BLaER1 (cell line): ENCODE data around the gene PIAS4.

Experiments
- H3K27ac ChIP-seq: shearing (Covaris generic); formaldehyde crosslinking; 2 replicates; pipeline ENCODE4 v1.8.1; 2022
- H3K27me3 ChIP-seq: shearing (Covaris generic); formaldehyde crosslinking; 2 replicates; pipeline ENCODE4 v1.8.1; 2022
- H3K36me3 ChIP-seq: shearing (Covaris generic); formaldehyde crosslinking; 2 replicates; pipeline ENCODE4 v1.8.1; 2022
- H3K4me1 ChIP-seq: shearing (Covaris generic); formaldehyde crosslinking; 2 replicates; pipeline ENCODE4 v1.8.1; 2022
- H3K4me2 ChIP-seq: shearing (Covaris generic); formaldehyde crosslinking; 2 replicates; pipeline ENCODE4 v1.8.1; 2022
- H3K4me3 ChIP-seq: shearing (Covaris generic); formaldehyde crosslinking; 2 replicates; pipeline ENCODE4 v1.8.1; 2022
- H3K9ac ChIP-seq: shearing (Covaris generic); formaldehyde crosslinking; 2 replicates; pipeline ENCODE4 v1.8.1; 2022
- H3K9me3 ChIP-seq: shearing (Covaris generic); formaldehyde crosslinking; 2 replicates; pipeline ENCODE4 v1.8.1; 2022
- H4K20me1 ChIP-seq: shearing (Covaris generic); formaldehyde crosslinking; 2 replicates; pipeline ENCODE4 v1.8.1; 2022
- Cebpa-rat ChIP-seq: shearing (Covaris generic); IDR thresholded peaks from 2 replicates; pipeline ENCODE4 v1.8.1; 2022

PIAS4 gene

GRCh38 chr19:4015705-4016402 is 8.3 kb downstream of the PIAS4 start:
- Histone ChIP-seq H3K36me3 (peaks cover 92% of the 10 kb centered on the region), H3K9ac (0 out of 2 replicates have a peak overlapping the region, but pooled peaks have one; percentile 24), H3K27me3 (no peaks in the 10 kb centered on the region), H4K20me1 (peaks cover 98% of the 10 kb centered on the region), H3K4me1 (peaks cover 44% of the 10 kb centered on the region), H3K27ac (peak overlapping the region; percentile 62), H3K4me3 (no peak overlapping the region), H3K4me2 (0 out of 2 replicates have a peak overlapping the region, but pooled peaks have one; percentile 61), H3K9me3 (no peaks in the 10 kb centered on the region)
- TF ChIP-seq Cebpa-rat, result no peak

- Histone ChIP-seq H3K4me1 (peaks cover 39% of the 10 kb centered on the region), H3K27ac (no peak overlapping the region), H3K4me2 (no peak overlapping the region), H3K4me3 (no peak overlapping the region), H3K9me3 (peaks cover 2% of the 10 kb centered on the region; the same call in 1 of the 2 replicates), H3K36me3 (peaks cover 93% of the 10 kb centered on the region), H3K27me3 (no peaks in the 10 kb centered on the region), H3K9ac (0 out of 2 replicates have a peak overlapping the region, but pooled peaks have one; percentile 15), H4K20me1 (peaks cover 98% of the 10 kb centered on the region)
- no peak for TF ChIP-seq Cebpa-rat
These were observed 8.9 kb downstream of the PIAS4 start for GRCh38 chr19:4016486-4016885.

GRCh38 chr19:4016903-4017638 is 9.5 kb downstream of the PIAS4 start:
- no peak overlapping the region for H3K4me3 ChIP-seq
- no peak overlapping the region for H3K4me2 ChIP-seq
- no peak for TF ChIP-seq Cebpa-rat
- 0 out of 2 replicates have a peak overlapping the region, but pooled peaks have one; percentile 15 for H3K9ac ChIP-seq
- no peak overlapping the region for H3K27ac ChIP-seq
- H4K20me1 ChIP-seq, result peaks cover 100% of the 10 kb centered on the region
- peaks cover 97% of the 10 kb centered on the region for H3K36me3 ChIP-seq
- no peaks in the 10 kb centered on the region for H3K27me3 ChIP-seq
- H3K9me3 ChIP-seq, result peaks cover 7% of the 10 kb centered on the region
- peaks cover 39% of the 10 kb centered on the region for H3K4me1 ChIP-seq

- TF ChIP-seq Cebpa-rat, result no peak
- Histone ChIP-seq H3K4me2 (no peak overlapping the region), H4K20me1 (peaks cover 100% of the 10 kb centered on the region), H3K36me3 (peaks cover 96% of the 10 kb centered on the region), H3K27ac (no peak overlapping the region), H3K9ac (0 out of 2 replicates have a peak overlapping the region, but pooled peaks have one; percentile 12), H3K27me3 (no peaks in the 10 kb centered on the region), H3K4me1 (peaks cover 39% of the 10 kb centered on the region), H3K4me3 (no peak overlapping the region), H3K9me3 (peaks cover 7% of the 10 kb centered on the region)
These were observed 10.6 kb downstream of the PIAS4 start for GRCh38 chr19:4018140-4018613.

- Histone ChIP-seq H3K27ac (peak overlapping the region; percentile 49), H3K9me3 (peaks cover 7% of the 10 kb centered on the region), H4K20me1 (peaks cover 100% of the 10 kb centered on the region), H3K4me2 (peak overlapping the region; percentile 55), H3K27me3 (no peaks in the 10 kb centered on the region), H3K36me3 (peaks cover 96% of the 10 kb centered on the region), H3K4me1 (peaks cover 39% of the 10 kb centered on the region), H3K4me3 (no peak overlapping the region), H3K9ac (peak overlapping the region; percentile 50)
- no peak for TF ChIP-seq Cebpa-rat
These were observed 11.4 kb downstream of the PIAS4 start for GRCh38 chr19:4018775-4019504.

GRCh38 chr19:4019578-4019977 is 12.0 kb downstream of the PIAS4 start:
- Histone ChIP-seq H3K27me3 (no peaks in the 10 kb centered on the region), H3K36me3 (peaks cover 96% of the 10 kb centered on the region), H3K4me1 (peaks cover 34% of the 10 kb centered on the region)

GRCh38 chr19:4023600-4024398 is 16.3 kb downstream of the PIAS4 start:
- Histone ChIP-seq H3K4me3 (no peak overlapping the region), H3K9me3 (peaks cover 7% of the 10 kb centered on the region), H3K27me3 (no peaks in the 10 kb centered on the region), H3K4me1 (peaks cover 16% of the 10 kb centered on the region), H3K4me2 (no peak overlapping the region), H3K9ac (no peak overlapping the region), H4K20me1 (peaks cover 76% of the 10 kb centered on the region), H3K27ac (no peak overlapping the region), H3K36me3 (peaks cover 95% of the 10 kb centered on the region)
- no peak for TF ChIP-seq Cebpa-rat

More at GRCh38 chr19:4019578-4019977, 12.0 kb downstream of the PIAS4 start:
- peak overlapping the region; percentile 49 for H3K27ac ChIP-seq
- no peak for TF ChIP-seq Cebpa-rat
- H3K4me3 ChIP-seq, result no peak overlapping the region
- H3K4me2 ChIP-seq, result peak overlapping the region; percentile 55
- peak overlapping the region; percentile 50 for H3K9ac ChIP-seq
- peaks cover 7% of the 10 kb centered on the region for H3K9me3 ChIP-seq
- peaks cover 100% of the 10 kb centered on the region for H4K20me1 ChIP-seq

- H3K4me2 ChIP-seq, result no peak overlapping the region
- H3K9me3 ChIP-seq, result peaks cover 7% of the 10 kb centered on the region
- no peak overlapping the region for H3K27ac ChIP-seq
- peaks cover 66% of the 10 kb centered on the region for H4K20me1 ChIP-seq
- no peak overlapping the region for H3K9ac ChIP-seq
- no peaks in the 10 kb centered on the region for H3K27me3 ChIP-seq
- no peak for TF ChIP-seq Cebpa-rat
- 0 out of 2 replicates have a peak, but pooled peaks cover under 1% of the 10 kb centered on the region for H3K4me1 ChIP-seq
- peaks cover 97% of the 10 kb centered on the region for H3K36me3 ChIP-seq
- H3K4me3 ChIP-seq, result no peak overlapping the region
These were observed 17.8 kb downstream of the PIAS4 start for GRCh38 chr19:4025317-4025716.

- no peak overlapping the region for H3K4me2 ChIP-seq
- no peaks in the 10 kb centered on the region for H3K4me1 ChIP-seq
- no peak for TF ChIP-seq Cebpa-rat
- H3K27me3 ChIP-seq, result no peaks in the 10 kb centered on the region
- no peak overlapping the region for H3K9ac ChIP-seq
- no peaks in the 10 kb centered on the region for H3K9me3 ChIP-seq
- H4K20me1 ChIP-seq, result peaks cover 52% of the 10 kb centered on the region
- H3K36me3 ChIP-seq, result peaks cover 97% of the 10 kb centered on the region
- no peak overlapping the region for H3K4me3 ChIP-seq
- no peak overlapping the region for H3K27ac ChIP-seq
These were observed 19.6 kb downstream of the PIAS4 start for GRCh38 chr19:4027146-4027545.
